Ishikawa (cell line): Measurements from ENCODE around the gene ACOX3.

ENCODE experiments used
- FOXM1 ChIP-seq: IDR thresholded peaks from 2 replicates; pipeline ENCODE4 v1.6.1; 2012; ENCODE audit warnings: low read depth, borderline replicate concordance
- TF ChIP-seq, protein P1 (sequence below): IDR thresholded peaks from 2 replicates; pipeline ENCODE4 v1.6.1; 2012; ENCODE audit warnings: low read depth, mild to moderate bottlenecking

DNA sequence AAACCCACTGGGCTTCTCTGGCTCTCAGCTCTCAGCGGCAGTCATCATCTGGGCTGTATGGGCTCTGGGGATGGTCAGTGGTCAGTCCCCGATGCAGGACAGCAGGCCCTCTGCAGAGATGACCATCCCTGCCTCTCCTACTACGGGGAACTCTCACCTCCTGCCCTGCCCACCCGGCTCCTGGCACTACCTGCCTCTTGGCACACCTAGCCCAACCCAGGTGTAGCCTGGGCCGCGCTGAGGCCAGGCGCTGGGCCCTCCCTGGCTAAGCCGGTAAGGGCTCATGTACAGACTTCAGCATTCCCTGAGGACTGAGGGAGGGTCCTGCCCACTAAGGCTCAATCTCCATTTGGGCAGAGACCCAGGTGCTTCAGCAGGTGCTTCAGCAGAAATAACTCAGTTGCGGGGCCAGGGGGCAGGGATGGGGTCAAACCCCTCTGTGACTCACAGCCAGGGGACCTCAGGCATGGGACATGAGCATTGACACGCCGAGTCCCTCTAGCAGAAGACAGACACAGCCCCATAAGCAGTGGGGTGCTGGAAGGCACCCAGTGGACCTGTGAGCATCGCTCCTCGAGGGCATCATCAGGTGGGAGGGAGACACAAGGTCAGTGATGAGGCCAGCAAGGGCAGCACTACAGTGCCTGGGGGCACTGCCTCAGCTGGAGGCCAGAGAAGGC lies 71.0 kb downstream of the ACOX3 start:
- TF ChIP-seq, protein P1, sequence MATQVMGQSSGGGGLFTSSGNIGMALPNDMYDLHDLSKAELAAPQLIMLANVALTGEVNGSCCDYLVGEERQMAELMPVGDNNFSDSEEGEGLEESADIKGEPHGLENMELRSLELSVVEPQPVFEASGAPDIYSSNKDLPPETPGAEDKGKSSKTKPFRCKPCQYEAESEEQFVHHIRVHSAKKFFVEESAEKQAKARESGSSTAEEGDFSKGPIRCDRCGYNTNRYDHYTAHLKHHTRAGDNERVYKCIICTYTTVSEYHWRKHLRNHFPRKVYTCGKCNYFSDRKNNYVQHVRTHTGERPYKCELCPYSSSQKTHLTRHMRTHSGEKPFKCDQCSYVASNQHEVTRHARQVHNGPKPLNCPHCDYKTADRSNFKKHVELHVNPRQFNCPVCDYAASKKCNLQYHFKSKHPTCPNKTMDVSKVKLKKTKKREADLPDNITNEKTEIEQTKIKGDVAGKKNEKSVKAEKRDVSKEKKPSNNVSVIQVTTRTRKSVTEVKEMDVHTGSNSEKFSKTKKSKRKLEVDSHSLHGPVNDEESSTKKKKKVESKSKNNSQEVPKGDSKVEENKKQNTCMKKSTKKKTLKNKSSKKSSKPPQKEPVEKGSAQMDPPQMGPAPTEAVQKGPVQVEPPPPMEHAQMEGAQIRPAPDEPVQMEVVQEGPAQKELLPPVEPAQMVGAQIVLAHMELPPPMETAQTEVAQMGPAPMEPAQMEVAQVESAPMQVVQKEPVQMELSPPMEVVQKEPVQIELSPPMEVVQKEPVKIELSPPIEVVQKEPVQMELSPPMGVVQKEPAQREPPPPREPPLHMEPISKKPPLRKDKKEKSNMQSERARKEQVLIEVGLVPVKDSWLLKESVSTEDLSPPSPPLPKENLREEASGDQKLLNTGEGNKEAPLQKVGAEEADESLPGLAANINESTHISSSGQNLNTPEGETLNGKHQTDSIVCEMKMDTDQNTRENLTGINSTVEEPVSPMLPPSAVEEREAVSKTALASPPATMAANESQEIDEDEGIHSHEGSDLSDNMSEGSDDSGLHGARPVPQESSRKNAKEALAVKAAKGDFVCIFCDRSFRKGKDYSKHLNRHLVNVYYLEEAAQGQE: no peak
- TF ChIP-seq FOXM1: no peak
